KBM-7 (cell line): ENCODE data around the gene RAX2.
"Not testable (repeated sequence)": the region's sequence is repeated elsewhere in the genome, so short reads cannot be mapped to it uniquely, and the experiment has no call there.

ENCODE experiments used
- DNase-seq: peaks from one replicate; pipeline ENCODE4 v3.0.0-alpha.2; 2015
- in situ Hi-C: fragments of 300-500 bp; cut with MboI; formaldehyde crosslinking; loops from 2 replicates; pipeline ENCODE4 v1.14.3; 2020; ENCODE audit warnings: low sequenced_read_pairs, low pct_unique_long_range_greater_than_20kb, mixed read lengths

RAX2 gene

DNA sequence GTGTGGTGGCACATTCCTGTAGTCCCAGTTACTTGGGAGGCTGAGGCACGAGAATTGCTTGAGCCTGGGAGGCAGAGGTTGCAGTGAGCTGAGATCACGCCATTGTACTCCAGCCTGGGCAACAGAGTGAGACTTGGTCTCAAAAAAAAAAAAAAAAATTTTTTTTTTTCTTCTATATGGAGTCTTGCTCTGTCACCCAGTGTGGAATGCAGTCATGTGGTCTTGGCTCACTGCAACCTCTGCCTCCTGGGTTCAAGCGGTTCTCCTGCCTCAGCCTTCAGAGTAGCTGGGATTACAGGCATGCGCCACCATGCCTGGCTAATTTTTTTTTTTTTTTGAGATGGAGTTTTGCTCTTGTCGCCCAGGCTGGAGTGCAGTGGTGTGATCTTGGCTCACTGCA is 6.3 kb downstream of the RAX2 start:
- DNase-seq, in situ Hi-C loops: not testable (repeated sequence)

- DNase-seq: no peak
- in situ Hi-C loops: no loop called here
Observed at GRCh38 chr19:3765121-3765520, 6.9 kb downstream of the RAX2 start.

- peak; percentile 99 for DNase-seq
- in situ Hi-C loops: no loop called here
Observed at GRCh38 chr19:3762501-3763459, 9.2 kb downstream of the RAX2 start, which contains the start of gene MRPL54. Gene MRPL54 (plus strand): TSS chr19:3762682. CDS start chr19:3762701, 19 bp downstream.

GRCh38 chr19:3762130-3762473 is 9.9 kb downstream of the RAX2 start:
- in situ Hi-C loops: no loop called here
- no peak for DNase-seq

- peak; percentile 97 for DNase-seq
- in situ Hi-C loops: no loop called here
Observed at GRCh38 chr19:3761382-3762129, 10.5 kb downstream of the RAX2 start, which contains the start of gene APBA3. Gene APBA3 (minus strand): TSS chr19:3761692. CDS start chr19:3760264, 1,428 bp downstream.

DNA sequence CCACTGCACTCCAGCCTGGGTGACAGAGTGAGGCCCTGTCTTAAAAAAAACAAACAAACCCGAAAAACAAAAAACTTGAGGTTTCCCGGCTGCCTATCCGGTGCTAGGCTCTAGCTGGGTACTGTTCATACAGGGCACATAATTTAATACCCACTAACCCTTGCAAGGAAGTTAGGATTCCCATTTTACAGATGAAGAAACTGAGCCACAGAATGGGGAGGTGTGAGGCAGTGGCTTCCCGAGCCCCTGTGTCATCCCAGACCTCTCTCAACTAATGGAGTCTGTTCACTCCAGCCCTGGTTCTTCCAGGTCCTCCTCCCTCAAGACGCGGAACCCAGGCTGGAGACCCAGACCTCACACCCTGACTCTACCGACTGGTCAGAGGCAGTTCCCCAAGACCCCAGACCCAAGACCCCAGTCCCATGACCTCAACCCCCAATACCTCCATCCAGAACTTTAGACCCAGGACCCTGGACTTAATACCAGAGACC is 11.1 kb downstream of the RAX2 start:
- DNase-seq: no peak

GRCh38 chr19:3759482-3760254 is 12.4 kb downstream of the RAX2 start:
- no peak for DNase-seq
- in situ Hi-C loops: no loop called here

More for the DNA sequence above, 11.1 kb downstream of the RAX2 start:
- in situ Hi-C loops: no loop called here

- DNase-seq, in situ Hi-C loops: not testable (repeated sequence)
Observed at GRCh38 chr19:3758297-3758696, 13.7 kb downstream of the RAX2 start.

DNA sequence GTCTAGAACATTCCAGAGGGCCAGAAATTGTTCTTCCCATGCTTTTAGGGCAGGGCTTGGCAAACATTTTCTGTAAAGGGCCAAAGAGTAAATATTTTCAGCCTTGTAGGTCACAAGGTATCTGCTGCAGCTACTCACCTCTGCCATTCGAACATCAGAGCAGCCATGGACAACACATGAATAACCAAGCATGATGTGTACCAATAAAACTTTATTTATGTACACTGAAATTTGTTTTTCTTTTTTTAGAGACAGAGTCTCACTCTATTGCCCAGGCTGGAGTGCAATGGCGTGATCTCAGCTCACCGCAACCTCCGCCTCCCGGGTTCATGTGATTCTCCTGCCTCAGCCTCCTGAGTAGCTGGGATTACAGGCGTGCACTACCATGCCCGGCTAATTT is 14.3 kb downstream of the RAX2 start:
- DNase-seq, in situ Hi-C loops: not testable (repeated sequence)

DNA sequence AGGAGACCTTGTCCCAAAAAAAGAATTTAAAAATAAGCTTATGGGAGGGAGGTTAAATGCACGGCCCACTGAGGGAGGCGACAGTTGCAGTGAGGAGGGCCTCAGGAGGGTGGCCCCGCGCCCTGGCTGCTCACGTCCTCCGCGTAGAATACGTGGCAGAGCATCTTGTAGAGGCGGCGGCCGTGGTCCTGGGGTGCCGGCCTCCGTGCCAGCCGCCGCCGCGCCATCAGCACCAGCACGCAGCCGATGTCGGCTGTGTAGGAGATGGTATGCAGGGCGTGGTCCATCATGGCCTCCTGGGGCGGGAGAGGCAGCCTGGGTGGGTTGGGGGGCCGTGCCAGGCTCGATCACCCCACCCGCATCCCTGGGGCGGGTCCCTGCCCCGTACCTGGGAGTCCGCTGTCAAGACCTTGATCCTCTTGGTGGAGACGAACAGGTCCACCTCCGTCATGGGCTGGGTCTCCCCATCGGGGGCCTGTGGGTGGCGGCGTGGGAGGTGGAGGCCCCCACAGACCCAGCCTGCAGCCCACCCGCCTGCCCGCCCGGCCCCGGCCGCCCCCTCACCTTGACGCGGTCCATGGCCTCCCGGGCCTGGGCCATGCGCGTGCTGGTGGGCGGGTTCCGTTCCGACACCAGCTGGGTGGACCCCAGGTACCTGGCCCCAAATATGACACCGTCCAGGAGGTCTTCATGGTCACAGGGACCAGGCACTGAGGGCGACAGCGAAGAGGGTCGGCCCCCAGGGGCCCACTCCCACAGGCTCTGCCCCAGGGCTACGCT is 18.2 kb downstream of the RAX2 start:
- in situ Hi-C loops: no loop called here
- no peak for DNase-seq

GRCh38 chr19:3752492-3752891 is 19.5 kb downstream of the RAX2 start:
- in situ Hi-C loops: no loop called here
- no peak for DNase-seq

GRCh38 chr19:3751236-3751635 is 20.8 kb downstream of the RAX2 start:
- DNase-seq: no peak
- in situ Hi-C loops: no loop called here

DNA sequence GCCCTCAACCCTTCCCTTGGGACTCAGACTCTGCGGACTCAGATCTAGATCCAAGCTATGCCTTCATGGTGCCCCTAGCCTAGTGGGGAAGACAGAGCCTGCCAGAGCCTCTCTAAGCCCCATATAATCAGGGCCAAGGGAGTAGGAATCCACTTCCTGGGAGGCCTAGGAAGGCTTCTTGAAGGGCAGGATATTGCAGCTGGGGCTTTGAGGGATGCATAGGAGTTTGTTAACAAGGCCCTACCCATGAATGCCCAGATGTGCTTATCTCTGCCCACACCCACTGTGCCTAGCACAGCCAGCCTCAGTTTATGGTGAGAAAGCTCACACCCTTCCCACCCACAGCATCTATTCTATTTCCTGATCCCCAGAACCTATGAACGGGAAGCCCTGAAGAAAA is 21.8 kb downstream of the RAX2 start:
- in situ Hi-C loops: no loop called here
- DNase-seq: no peak

GRCh38 chr19:3748965-3749364 is 23.1 kb downstream of the RAX2 start:
- in situ Hi-C loops: no loop called here
- no peak for DNase-seq

DNA sequence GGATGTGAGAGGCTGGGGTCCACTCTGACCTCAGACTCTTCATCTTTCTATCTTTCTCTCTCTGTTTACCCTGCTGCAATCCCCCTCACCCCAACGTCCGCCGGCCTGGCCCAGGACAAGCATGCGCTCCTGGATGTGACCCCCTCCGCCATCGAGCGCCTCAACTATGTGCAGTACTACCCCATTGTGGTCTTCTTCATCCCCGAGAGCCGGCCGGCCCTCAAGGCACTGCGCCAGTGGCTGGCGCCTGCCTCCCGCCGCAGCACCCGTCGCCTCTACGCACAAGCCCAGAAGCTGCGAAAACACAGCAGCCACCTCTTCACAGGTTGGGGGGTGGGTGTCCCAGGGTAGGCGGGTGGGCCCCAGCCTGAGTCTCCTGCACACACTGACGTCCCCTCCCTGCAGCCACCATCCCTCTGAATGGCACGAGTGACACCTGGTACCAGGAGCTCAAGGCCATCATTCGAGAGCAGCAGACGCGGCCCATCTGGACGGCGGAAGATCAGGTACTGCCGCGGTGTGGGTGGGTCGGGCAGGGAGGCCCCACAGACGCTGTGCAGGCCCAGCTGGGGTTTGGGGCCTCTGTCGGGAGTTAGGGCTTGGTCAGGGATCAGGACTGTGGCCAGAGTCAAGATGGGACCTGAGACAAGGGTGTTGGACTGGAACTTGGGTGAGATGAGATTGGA is 25.5 kb downstream of the RAX2 start:
- no peak for DNase-seq
- in situ Hi-C loops: no loop called here

GRCh38 chr19:3745363-3746045 is 26.5 kb downstream of the RAX2 start:
- in situ Hi-C loops: no loop called here
- no peak for DNase-seq

DNA sequence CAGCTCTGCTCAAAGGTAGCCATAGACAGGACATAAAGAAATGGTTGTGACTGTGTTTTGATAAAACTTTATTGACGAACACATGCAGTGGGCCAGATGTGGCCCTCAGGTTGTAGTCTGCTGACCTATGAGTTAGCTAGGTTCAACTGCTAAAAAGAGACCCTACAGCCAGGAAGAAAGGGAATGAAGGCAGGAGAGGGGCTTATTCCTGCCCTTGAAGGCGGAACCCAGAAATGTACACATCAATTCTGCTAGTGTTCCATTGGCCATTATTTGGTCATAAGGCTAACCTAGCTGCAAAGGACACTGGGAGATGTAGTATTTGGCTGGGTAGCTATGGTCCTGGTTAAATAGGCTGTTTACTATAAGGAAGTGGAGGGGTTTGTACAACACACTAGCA is 28.5 kb downstream of the RAX2 start:
- DNase-seq: peak; percentile 47
- in situ Hi-C loops: no loop called here
